Dedifferentiated amniotic fluid mesenchymal stem cell (primary cell): ENCODE data around the gene BCL2L13.
A peak's percentile ranks its signal among the peaks of the same experiment; 100 is the strongest.
"Not testable (repeated sequence)": the region's sequence is repeated elsewhere in the genome, so short reads cannot be mapped to it uniquely, and the experiment has no call there.

Experiments
- DNase-seq: peaks from one replicate; pipeline ENCODE4 v3.0.0-alpha.2; 2016; ENCODE audit errors: extremely low spot score

Gene BCL2L13

DNA sequence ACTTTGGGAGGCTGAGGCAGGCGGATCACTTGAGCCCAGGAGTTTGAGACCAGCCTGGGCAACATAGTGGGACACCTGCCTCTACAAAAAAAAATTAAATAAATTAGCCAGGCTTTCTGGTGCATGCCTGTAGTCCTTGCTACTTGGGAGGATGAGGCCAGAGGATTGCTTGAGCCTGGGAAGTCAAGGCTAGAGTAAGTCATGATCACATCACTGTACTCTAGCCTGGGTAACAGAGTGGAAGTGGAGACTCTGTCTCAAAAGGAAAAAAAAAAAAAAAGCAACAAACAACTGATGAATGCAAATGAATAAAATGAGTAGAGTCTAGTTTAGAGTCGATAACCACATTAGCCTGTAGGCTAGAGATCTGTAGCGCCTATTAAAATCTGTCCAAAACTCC is 3.9 kb upstream of the BCL2L13 start:
- no peak for DNase-seq

DNA sequence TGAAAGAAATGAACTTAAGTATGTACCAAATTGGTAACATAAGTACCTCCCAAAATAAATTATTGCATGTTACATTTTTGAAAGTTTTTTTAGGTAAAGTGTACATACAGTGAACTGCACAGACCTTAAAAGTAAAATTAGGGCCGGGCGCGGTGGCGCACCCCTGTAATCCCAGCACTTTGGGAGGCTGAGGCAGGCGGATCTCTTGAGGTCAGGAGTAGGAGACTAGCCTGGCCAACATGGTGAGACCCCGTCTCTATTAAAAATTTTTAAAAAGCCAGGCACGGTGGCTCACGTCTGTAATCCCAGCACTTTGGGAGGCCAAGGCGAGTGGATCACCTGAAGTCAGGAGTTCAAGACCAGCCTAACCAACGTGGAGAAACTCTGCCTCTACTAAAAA is 1.7 kb upstream of the BCL2L13 start:
- not testable (repeated sequence) for DNase-seq

DNA sequence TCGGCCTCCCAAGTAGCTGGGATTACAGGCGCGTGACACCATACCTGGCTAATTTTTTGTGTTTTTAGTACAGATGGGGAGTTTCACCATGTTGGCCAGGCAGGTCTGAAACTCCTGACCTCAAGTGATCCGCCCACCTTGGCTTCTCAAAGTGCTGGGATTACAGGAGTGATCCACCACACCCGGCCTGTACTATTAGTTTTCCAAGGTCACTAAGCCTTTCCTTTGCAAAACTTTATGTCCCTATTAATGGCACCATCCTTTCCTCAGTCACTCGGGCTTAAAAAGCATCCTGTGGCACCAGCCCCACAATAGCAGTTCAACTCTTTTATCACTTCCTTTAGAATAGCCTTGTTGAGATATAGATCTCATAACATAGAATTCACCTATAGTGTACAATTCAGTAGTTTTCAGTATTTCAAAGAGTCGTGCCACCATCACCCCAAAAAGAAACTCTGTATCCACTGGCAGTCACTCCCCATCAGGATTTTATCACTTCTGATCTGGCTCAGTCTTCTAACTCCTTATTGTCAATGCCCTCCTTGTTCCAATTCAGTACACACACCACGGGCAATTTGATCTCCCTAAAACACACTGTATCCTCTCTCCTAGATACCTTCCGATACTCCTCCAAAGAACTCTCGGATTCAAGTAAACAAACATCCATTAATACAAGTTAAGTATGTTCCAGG is 921 bp upstream of the BCL2L13 start:
- no peak for DNase-seq

DNA sequence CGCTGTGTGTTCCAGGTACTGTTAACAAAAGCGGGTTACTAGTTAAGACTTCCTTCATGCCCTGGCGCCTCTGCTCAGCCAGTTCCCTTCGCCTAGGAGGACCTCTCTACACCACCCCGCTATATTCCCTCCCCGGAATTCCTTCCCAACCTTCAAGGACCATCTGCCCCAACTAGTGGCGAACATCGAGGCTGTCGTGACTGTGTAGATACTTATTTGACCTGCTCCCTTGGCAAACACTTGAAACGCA is 450 bp upstream of the BCL2L13 start:
- no peak for DNase-seq

DNA sequence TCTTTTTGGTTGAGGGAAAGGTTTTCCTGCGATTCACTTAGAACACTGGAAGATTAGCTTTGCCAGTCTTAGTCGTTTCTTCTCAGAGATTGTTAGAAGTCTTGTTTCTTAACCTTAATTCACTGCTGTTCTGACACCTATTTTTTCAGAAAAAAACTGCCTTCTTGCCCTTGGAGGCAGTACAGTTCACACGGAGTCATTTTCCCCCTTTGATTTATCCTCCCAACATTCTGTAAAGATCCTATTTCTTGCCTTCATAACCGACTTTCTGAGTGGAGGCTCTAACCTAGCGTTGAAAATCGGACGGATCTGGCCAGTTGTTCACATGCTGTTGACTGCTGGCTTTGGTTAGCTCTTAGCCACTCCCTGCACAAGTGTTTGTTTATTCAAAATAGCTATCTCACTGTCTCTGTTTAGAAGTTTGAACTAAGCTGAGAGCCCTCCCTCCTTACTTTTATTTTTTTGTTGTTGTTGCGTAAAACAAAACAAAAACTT is 737 bp downstream of the BCL2L13 start:
- DNase-seq, result peak; percentile 76

DNA sequence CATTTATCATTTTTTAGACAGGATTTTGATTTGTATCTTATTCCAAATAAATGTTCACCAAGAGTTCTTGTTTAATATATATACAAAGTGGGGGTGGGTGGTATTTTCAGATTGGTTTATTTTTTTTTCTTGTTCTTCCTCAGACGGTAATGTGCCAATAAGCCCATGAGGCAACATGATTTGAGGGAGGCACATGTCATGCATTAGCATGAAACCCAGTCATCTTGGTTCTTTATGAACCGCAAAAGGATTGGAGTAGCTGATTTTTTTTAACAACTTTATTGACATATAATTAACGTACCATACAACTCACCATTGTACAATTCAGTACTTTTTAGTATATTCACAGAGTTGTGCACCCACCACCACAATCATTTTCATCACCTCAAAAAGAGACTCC is 2.7 kb downstream of the BCL2L13 start:
- DNase-seq, result no peak

DNA sequence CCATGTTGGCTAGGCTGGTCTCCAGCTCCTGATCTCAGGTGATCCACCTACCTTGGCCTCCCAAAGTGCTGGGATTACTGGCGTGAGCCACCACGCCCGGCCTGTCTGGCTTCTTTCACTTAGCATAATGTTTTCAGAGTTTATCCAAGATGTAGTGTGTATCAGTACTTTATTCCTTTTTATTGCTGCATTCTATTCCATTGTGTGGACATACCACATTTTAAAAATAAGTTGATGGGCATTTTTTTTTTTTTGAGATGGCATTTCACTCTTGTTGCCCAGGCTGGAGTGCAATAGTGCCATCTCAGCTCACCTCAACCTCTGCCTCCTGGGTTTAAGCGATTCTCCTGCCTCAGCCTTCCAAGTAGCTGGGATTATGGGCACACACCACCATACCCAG is 3.8 kb downstream of the BCL2L13 start:
- DNase-seq, result not testable (repeated sequence)

DNA sequence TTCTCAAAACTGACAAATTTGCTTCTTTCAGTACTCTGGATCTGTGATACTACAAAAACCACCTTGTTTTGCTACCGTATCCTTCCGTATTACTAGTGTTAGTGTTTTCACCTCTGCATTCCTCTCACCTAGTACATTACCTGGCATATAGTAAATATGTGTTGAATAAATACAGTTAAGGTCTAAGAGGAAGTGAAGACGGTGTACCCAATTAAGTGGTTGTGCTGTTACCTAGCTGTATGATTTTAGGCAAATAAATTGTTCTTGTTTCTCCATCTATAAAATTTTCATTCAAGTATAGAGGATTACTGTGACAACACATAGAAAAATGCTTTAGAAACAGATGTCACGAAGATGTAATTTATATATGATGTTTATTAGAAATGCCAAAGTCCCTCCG is 8.9 kb downstream of the BCL2L13 start:
- DNase-seq, result no peak

DNA sequence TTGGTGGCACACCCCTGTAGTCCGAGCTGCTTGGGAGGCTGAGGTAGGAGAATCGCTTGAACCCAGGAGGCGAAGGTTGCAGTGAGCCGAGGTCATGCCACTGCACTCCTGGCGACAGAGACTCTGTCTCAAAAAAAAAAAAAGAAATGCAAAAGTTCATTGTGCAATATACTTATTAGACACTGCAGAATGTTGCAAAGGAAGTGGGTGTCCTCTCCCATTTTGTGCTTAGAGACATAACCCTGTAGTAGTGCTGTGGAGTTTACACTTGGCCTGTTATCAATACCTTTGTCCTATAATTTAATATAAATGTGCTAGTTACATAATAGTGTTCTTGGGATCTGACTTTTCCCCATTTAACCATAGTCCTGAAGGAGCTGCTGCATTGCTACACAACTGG is 9.4 kb downstream of the BCL2L13 start:
- no peak for DNase-seq

DNA sequence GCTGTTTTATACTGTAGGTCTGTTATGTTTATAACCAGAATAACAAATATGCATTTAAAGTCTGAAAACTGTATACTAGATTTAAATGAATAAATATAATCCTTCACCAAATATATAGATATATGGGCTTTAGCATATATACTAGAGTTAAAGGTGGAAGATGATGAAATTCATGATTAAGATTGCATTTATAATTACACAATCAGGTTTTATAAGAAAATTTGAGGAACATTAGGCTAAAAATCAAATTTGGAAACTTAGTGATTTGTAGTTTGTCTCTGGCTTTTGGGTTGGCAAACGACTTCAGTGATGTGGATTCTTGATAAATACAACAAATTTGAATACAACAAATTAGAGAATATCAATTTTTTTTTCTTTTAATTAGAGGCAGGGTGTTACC is 10.0 kb downstream of the BCL2L13 start:
- no peak for DNase-seq

DNA sequence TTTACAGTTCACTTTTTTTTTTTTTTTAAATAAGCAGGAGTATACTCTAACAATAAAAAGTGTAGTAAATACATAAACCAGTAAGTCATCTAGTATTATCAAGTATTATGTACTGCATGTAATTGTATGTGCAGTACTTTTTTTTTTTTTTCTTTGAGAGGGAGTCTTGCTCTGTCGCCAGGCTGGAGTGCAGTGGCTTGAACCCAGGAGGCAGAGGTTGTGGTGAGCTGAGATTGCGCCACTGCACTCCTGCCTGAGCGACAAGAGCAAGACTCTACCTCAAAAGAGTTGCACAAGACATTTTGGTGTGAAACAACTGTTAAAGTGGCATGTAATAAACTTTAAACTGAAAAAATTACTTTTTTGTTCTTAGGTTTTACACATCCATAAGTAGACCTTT is 16.7 kb downstream of the BCL2L13 start:
- DNase-seq, result no peak

DNA sequence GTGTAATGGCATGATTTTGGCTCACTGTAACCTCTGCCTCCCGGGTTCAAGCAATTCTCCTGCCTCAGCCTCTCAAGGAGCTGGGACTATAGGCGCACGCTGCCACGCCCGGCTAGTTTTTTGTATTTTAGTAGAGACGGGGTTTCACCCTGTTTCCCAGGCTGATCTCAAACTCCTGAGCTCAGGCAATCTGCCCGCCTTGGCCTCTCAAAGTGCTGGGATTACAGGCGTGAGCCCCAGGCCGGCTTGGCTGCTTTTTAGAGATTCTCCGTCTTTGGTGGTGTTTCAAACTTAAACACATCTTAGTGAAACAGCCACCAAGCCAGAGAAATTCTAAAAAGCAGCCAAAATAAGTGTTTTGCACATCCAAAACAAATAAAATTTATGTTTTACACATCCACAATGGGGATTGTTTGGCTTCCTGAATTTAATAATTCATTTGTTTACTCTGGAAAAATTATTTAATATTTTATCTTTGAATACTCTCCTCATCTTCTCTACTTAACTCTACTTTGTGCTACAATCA is 18.4 kb downstream of the BCL2L13 start:
- DNase-seq, result no peak

DNA sequence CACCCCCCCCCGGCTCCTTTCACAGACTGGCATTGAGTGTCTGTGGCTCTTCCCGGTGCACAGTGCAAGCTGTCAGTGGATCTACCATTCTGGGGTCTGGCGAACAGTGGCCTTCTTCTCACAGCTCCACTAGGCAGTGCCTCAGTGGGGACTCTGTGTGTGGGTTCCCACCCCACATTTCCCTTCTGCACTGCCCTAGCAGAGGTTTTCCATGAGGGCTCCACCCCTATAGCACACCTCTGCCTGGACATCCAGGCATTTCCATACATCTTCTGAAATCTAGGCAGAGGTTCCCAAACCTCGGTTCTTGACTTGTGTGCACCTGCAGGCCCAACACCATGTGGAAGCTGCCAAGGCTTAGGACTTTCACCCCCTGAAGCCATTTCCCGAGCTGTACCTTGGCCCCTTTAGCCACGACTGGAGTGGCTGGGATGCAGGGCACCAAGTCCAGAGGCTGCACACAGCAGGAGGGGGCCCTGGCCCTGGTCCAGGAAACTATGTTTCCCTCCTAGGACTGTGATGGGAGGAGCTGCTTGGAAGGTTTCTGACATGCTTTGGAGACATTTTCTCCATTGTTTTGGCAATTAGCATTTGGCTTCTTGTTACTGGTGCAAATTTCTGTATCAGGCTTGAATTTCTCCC is 26.0 kb downstream of the BCL2L13 start:
- DNase-seq, result no peak

DNA sequence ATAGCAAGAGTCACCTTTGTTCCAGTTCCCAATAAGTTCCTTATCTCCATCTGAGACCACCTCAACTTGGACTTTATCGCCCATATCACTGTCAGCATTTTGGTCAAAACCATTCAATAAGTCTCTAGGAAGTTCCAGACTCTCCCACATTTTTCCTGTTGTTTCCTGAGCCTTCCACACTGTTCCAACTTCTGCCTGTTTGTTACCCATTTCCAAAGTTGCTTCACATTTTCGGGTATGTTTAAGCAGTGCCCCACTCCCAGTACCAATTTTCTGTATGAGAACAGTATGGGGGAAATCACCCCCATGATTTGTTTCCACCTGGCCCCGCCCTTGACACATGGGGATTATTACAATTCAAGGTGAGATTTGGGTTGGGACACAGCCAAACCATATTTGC is 26.7 kb downstream of the BCL2L13 start:
- DNase-seq, result no peak

DNA sequence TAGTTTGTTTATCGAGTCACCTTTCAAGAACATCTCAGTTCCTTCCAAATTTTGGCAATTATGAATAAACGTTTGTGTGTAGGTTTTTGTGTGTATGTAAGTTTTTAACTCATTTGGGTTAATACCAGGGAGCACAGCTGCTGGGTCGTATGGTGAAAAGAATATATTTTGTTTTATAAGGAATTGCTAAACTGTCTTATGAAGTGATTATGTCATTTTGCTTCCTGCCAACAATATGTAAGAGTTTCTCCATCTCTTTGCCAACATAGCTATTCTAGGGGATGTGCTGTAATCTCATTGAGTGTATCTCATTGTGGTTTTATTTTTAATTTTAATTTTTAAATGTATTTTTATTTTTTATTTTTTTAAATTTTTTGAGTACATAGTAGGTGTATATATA is 27.3 kb downstream of the BCL2L13 start:
- DNase-seq, result no peak

DNA sequence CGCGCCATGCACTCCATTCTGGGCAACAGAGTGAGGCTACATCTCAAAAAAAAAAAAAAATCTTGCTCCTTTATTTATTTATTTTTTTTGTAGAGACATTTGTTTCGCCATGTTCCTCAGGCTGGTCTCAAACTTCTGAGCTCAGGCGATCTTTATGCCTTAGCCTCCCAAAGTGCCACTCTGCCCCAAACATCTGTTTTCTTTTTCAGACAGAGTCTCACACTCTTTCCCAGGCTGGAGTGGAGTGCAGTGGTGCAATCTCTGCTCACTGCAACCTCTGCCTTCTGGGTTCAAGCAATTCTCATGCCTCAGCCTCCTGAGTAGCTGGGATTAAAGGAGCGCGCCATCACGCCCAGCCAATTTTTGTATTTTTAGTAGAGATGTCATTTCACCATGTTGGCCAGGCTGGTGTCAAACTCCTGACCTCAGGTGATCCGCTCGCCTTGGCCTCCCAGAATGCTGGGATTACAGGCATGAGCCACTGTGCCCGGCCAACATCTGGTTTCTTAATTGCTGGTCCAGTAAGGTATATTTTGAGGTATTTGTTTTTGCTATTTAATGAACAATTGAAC is 33.0 kb downstream of the BCL2L13 start:
- not testable (repeated sequence) for DNase-seq

DNA sequence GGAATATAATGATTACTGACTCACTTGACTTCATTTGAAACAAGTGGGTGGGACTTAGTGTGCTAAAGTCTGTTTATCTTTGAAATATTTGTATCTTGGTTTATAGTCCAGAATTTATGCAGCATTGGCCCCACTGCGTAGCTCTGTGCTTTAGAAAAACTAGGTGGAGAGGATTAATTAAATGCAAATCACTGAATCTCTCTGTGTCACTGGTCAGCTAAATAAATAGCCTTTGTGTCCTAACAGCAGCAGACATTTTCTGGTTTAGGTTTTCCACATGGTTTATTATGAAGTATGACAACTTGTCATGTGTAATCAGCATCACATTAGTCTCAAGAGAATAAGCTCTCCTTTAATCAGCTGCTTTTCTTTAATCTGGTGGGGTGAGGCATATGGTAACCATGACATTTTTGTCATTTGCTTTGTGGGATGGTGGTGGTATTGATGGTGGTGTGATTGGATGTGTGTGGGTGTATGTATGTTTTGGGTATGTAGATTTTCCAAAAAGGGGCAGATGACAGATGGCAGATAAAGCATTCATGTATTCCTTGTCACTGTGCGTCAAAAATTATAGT is 33.9 kb downstream of the BCL2L13 start:
- DNase-seq, result peak; percentile 32

DNA sequence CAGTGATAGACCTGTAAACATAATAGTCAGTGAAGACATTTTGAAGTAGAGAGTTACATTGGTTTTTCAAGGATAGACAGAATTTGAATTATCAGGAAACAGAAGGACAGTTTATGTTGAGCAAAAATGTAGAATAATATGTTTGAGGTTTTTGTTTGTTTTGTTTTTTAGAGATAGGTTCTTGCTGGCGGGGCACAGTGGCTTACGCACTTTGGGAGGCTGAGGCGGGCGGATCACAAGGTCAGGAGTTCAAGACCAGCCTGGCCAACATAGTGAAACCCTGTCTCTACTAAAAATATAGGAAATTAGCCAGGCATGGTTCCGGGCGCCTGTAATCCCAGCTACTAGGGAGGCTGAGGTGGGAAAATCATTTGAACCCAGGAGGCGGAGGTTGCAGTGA is 35.6 kb downstream of the BCL2L13 start:
- no peak for DNase-seq

DNA sequence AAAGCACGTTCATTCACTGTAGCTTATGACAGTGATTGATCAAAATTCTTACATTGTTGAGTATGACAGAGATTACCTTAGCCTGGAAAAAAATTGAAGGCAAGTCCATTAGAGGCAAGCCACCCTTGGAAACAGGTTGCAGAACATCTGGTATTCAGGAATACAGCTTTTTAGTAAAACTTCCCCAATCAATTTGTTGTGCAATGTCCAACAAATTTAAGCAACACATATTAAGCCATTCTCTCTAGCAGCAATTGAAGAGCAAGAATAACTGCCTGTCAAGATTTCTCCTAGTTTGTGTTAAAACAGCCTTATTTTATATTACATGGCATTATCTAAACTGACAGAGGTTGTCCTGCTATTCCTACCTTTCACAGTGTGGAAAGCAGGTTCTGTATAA is 37.0 kb downstream of the BCL2L13 start:
- no peak for DNase-seq

DNA sequence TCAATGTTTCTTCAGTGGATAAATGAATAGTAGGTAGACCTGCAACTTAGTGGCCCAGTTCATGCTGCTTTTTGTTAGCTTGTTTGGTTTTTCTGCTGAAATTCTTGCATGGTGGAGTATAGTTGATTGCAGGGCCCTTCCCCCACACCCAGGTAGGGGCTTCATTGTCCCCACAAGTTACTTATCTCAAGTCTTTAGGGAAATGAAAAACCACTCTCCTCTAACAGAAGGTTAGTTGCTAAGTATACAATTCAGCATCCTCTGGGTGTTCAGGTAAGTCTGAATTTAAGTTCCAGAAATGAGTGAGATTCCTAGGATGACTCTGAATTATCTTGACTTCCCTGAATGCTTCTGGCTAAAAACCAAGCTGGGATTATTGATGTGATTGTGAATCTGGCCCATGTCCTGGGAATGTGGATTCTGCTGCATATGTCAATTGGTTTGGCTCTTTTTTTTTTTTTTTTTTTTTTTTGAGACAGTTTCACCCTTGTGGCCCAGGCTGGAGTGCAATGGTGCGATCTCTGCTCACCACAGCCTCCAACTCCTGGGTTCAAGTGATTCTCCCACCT is 40.3 kb downstream of the BCL2L13 start:
- DNase-seq, result no peak

DNA sequence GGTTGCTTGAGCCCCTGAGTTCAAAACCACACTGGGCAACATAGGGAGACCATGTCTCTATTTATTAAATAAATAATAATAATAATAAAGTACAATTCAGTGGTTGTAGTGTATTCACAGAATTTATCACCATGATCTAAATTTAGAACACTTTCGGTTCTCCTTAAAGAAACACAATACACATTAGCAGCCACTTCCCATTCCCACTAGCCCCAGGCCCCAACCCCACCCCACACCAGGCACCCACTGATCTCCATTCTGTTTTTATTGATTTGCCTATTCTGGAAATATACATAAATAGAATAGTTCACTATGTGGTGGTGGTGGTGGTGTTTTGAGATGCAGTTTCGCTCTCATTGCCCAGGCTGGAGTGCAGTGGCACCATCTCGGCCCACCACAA is 45.7 kb downstream of the BCL2L13 start:
- no peak for DNase-seq

DNA sequence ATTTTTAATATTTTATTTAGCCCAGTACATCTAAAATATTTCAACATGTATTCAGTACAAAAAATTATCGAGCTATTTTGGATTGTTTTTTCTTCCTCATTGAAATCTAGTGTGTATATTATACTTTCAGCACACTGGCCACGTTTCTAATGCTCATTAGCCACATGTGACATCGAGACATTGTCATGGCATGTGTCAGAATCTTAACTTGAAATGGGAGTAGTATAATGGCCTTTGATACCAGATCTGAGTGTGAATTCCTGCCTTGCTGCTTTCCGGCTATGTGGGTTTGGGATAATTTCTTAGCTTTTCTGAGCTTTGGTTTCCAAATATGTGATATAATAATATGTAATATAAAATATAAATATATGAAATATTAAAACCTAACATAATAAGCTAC is 54.3 kb downstream of the BCL2L13 start:
- no peak for DNase-seq

DNA sequence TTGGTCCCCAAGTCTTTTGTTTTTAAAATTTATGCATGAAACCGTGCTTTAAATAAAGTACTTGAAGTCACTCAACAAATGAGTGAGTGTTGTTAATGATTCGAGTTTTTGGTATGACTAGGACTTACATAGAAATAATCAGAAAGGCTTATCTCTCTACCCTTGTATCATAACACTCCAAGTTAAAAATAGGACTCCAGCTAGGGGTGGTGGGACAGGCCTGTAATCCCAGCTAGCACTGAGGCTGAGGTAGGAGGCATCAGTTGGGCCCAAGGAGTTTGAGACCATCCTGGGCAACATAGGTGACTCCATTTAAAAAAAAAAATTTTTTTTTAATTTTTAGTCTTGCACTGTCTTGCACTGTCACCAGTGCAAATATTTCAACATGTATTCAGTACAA is 55.6 kb downstream of the BCL2L13 start:
- no peak for DNase-seq
